Inflammatory macrophage treated with lipopolysaccharide for 1 hour (primary cell): Measurements from ENCODE around the gene CMPK1.
"Not testable (repeated sequence)": the region's sequence is repeated elsewhere in the genome, so short reads cannot be mapped to it uniquely, and the experiment has no call there.

Experiments
- DNase-seq, 2 donors: peaks; one replicate each; pipeline ENCODE4 v3.0.0-alpha.2; 2020 to 2022

CMPK1 gene

GRCh38 chr1:47338249-47339077, 4.9 kb downstream of the CMPK1 start:
- DNase-seq: no peak

GRCh38 chr1:47340227-47340626, 6.6 kb downstream of the CMPK1 start:
- no peak for DNase-seq

- DNase-seq: not testable (repeated sequence)
Measured at GRCh38 chr1:47346979-47347378, 13.4 kb downstream of the CMPK1 start.

GRCh38 chr1:47347735-47348134, 14.1 kb downstream of the CMPK1 start:
- no peak for DNase-seq

GRCh38 chr1:47348246-47348645, 14.7 kb downstream of the CMPK1 start:
- no peak for DNase-seq

GRCh38 chr1:47351305-47351704, 17.7 kb downstream of the CMPK1 start:
- DNase-seq: no peak

GRCh38 chr1:47361380-47361779, 27.8 kb downstream of the CMPK1 start:
- DNase-seq: no peak

- DNase-seq: no peak
Measured at GRCh38 chr1:47362828-47363227, 29.2 kb downstream of the CMPK1 start.

GRCh38 chr1:47367651-47368050, 34.1 kb downstream of the CMPK1 start:
- no peak for DNase-seq

- DNase-seq: no peak
Measured at GRCh38 chr1:47371016-47371517, 37.5 kb downstream of the CMPK1 start.

GRCh38 chr1:47374501-47374900, 40.9 kb downstream of the CMPK1 start:
- no peak for DNase-seq

GRCh38 chr1:47378147-47378546, 44.6 kb downstream of the CMPK1 start:
- no peak for DNase-seq

GRCh38 chr1:47380699-47381098, 47.1 kb downstream of the CMPK1 start:
- no peak for DNase-seq

- DNase-seq: no peak
Measured at GRCh38 chr1:47382399-47382983, 48.9 kb downstream of the CMPK1 start.

GRCh38 chr1:47384083-47384482, 50.5 kb downstream of the CMPK1 start:
- no peak for DNase-seq

- DNase-seq: no peak
Measured at GRCh38 chr1:47385020-47385419, 51.4 kb downstream of the CMPK1 start.

- DNase-seq: no peak
Measured at GRCh38 chr1:47386268-47386667, 52.7 kb downstream of the CMPK1 start.

GRCh38 chr1:47388030-47388890, 54.7 kb downstream of the CMPK1 start:
- DNase-seq: no peak

GRCh38 chr1:47388891-47389238, 55.3 kb downstream of the CMPK1 start:
- peak; percentile 35 to 82 for DNase-seq

GRCh38 chr1:47389731-47390130, 56.1 kb downstream of the CMPK1 start:
- DNase-seq: no peak

GRCh38 chr1:47390843-47391242, 57.3 kb downstream of the CMPK1 start:
- no peak for DNase-seq

GRCh38 chr1:47393141-47393540, 59.6 kb downstream of the CMPK1 start:
- no peak for DNase-seq

- DNase-seq: no peak
Measured at GRCh38 chr1:47395433-47395832, 61.8 kb downstream of the CMPK1 start.
